Measurements from ENCODE around the gene MCM5.
"Not testable (repeated sequence)": the region's sequence is repeated elsewhere in the genome, so short reads cannot be mapped to it uniquely, and the experiment has no call there.

Gene MCM5
- 123 to 154 reads per million in 2 donors for total RNA-seq

DNA sequence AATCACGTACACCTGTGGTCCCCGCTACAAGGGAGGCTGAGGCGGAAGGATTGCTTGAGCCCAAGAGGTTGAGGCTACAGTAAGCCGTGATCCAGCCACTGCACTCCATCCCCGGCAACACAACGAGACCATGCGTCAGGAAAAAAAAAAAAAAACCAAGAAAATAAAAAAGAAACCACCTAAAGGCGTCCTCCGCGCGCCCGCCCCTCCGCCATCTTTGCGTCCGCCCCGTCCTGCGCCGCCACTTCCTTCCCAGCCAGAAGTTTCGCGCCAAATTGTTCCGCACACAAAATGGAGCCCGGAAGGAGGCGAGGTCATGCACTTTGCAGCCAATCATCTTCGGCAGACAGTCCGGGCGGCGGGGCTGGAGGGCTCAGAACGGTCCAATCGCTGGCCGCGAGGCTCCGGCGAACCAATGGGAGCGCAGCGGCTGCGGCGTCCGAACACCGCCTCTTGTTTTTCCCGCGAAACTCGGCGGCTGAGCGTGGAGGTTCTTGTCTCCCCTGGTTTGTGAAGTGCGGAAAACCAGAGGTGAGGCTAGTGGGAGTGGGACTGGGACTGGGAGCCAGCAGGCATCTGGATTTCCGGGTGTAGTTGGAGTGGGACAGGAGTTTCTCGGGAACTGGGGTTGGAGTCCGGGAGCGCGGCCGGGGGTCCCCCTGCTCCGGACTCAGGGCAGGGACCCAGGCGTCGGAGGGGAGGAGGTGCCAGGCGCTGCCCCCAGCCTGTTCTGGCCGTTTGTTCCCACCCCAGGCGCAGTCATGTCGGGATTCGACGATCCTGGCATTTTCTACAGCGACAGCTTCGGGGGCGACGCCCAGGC, at the start of gene MCM5:
MCM5 (plus strand) TSS at position 463 of the 823 bp plus-strand sequence; CDS start at position 762, 299 bp downstream.
- DNase-seq, result peak; percentile 90

DNA sequence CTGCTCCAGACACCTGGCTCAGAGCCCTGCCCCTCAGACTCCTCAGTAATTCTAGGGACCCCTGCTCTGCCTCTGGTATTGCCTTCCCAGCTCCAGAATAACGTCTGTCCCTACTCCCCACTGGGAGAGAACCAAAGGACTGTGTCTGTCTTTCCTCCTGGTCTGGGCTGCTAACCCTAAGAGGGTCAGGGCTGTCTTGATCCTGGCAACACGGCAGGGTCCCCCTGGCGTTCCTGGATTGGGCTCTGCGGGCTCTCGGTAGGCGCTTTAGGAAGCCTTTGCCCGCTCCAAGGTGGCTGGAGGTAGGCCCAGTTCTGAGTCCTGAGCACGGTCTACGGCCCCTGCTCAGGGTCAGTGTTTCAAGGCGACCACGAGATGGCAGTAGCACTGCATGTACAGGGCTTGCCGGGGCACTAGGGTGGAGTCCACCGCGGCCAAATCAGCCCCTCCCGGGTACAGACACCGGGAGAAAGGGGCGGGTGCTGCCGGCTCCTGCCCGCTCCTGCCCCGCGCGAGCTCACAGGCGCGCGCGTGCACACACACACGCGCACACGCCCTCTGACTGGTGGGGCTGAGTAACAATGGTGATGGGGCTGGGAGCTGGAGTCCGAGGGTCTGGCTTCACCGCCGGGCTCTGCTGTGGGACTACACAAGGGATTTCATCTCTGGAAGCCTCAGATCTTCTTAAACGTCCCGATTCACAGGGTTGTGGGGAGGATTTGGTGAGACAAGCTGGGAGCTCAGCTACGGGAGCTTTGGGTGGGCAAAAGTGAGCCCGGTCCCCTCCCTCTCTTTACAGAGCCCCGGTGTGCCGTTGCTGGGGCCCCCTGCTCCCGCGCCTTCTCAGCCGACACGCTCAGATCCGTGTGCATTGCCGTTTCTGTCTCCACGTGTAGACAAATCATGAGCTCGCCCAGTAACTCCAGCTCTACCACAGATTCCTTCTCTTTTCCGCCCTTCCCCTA, 49.1 kb upstream of the MCM5 start:
- peak; percentile 49 for DNase-seq

DNA sequence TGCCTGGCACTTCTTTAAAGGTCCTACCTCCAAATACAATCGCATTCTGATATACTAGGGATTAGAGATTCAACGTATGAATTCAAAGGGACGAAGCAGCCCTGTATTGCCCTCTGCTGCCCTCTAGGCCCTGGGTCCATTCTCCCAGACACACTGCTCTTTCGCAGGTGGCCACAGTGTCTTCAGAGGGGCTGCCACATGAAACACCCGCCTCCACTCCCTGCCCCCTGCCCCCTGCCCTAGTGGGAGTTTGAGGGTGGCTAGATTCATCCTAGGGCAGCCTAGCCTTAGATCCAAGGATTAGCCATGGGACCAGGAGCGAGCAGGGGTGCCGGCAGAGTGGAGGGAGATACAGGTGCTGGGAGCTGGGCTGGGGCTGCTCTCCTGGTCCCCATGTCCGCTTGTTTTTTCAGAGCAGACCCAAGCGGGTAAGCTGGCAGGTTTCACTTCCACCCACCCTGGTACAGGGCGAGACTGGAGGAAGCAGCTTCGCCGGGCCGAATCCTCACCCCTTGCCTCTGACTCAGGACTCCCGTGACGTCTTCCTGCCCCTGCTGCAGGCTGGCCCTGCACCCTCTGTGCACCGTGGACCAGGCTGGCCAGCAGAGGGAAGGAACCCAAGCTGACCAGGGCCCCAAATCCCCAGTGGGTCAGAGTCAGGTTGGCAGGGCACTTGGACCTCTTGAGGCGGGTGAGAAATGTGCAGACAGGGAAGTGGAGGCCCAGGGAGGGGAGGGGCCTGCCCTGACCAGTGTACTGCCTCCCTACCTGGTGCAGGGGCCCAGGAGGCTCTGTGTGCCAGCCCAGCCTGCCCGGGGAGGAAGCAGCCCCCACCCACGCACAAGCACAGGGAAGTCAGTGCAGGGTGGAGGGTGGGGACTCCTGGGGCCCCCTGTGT, 47.5 kb upstream of the MCM5 start:
- no peak for DNase-seq

DNA sequence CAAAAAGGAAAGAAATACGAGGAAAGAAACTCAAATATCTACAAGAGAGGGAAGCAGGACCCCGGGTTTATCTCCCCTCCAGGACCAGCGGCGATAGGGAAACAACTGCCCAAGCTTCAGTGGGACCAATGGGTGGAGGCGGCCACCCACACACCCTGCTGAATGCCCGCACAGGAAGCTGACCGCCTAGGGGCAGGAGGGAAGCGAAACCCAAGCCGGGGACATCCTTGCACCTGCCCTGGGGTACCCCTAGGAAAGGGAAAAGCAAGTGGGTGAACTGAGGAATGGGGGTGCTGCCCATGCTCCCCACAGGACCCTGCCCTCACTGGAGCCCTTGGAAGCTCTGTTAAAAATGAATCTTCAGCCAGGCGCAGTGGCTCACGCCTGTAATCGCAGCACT, 46.6 kb upstream of the MCM5 start:
- DNase-seq, result no peak

DNA sequence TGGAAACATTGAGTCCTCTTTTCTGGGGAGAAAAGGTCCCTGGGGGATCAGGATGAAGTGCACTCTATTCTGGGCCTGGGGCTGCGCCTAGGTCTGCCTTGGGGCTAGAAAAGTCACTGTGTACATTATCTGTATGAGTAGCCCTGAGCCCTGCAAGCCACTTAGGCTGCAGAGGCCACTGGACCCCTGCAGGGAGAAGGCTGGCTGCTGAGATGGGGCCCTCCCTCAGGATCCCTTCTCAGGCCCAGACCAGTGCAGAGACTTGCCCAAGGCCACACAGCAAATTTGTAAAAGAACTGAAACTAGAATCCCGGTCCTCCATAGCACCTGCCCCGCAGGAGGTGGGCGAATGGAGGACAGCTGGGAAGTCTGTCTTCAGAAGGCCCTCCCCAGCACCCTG, 45.9 kb upstream of the MCM5 start:
- no peak for DNase-seq

DNA sequence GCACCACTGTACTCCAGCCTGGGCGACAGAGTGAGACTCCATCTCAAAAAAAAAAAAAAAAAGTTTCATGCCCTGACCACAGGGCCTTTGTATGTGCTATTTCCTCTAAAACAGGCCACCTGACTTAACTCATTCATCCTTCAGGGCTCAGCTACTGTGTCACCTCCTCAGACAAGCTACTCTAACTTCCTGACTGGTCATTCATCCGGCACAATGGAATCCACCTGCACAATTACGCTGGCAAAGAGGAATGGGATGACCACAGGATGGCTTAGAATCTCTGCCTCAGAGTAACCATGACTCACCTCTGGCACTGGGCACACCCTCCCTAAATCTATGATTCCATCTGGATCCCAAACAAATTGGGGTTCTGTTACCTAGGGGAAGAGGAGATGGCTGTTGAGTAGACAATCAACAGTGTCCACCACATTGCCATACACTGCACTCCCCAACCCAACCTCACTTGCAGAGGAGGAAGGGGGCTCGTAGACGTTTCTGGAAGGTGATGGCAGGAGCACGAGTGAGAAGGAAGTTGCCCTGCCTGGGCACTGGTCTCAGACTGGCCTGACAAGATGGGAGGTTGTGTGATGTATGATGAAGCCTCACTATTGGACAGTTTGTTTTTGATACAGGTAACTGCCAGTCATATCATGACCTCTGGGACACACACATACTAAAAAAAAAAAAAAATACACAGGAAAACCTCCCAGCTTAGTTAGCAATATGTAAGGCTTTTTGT, 41.9 kb upstream of the MCM5 start:
- no peak for DNase-seq

DNA sequence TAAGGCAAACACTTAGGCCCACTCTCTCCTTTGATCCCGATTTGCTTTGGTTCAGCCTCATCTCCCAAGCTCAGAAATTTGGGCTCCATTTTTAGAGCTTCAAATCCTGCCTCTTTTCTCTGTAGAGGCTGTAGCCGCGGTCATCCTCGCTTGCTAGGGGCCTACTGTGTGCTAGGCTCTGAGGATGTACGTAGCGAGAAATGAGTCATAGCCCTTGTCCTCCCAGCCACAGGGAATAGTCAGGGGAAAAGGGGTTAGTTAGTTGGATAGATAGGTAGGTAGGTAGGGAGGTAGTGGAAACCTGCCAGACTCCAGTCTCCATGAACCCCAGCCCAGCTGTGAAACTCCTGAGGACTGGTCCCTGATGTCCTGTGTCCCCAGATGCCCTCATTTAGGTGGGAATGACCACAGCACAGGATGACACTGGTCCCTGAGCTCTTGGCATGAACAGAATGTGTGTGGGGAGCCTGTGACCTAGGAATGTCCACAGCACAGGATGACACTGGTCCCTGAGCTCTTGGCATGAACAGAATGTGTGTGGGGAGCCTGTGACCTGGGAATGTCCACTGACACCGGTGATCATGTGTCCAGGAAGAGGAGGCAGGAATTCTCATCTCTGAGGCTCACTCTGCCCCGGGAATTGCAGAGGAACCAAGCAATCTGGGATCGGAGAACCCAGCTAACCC, 40.4 kb upstream of the MCM5 start:
- DNase-seq, result no peak

DNA sequence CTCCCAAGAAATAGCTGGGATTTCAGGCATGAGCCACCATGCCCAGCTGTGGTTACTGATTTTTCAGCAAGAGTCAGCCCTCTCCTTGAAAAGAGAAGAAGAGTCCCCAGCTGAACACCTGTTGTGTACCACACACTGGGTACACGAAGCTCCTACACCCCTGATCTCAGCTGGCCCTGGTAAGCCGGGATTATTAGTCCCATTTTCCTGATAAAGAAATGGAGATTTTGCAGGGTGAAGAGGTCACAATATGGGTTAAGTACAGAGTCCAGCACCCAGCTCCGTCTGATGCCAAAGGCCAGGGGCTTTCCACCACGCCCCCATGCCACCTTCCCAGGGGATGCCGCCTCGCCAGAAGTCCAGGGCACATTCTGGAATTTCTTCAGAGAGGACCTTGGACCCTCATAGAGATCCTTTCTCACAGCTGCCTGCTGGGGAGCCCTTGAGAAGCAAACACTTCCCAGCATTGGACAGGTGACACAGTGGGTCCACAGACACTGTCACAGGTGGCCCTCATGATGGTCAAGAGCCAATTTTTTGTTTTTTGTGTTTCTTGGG, 38.9 kb upstream of the MCM5 start:
- no peak for DNase-seq

DNA sequence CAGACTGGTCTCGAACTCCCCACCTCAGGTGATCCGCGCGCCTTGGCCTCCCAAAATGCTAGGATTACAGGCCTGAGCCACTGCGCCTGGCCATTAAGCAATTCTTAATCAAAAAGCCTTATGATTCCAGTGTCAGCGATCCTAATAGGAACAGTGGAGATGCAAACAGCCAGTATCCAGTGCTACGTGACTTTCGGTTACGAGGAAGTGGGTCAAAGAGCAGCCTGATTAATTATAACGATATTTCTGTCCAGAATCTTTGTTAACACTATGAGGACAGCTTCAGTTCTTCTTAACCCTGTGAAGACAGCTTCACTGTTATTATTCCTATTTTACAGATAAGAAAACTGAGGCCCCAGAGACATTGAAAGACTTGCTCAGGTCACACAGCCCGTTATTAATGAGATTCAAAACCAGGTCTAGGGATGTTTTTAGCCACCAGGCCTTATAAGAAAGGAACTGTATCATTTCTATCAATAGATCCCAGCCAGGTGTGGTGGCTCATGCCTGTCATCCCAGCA, 36.3 kb upstream of the MCM5 start:
- no peak for DNase-seq

DNA sequence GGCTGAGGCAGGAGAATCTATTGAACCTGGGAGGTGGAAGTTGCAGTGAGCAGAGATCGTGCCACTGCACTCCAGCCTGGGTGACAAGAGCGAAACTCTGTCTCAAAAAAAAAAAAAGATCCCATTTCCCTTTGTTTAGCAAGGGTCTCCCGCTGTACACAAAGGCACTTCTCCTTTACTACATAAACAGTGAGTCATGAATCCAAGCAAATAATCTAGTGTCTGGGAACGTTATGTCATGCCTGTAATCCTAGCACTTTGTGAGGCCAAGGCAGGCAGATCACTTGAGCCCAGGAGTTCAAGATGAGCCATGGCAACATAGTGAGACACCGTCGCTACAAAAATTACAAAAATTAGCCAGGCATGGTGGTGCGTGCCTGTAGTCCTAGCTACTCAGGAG, 35.7 kb upstream of the MCM5 start:
- DNase-seq, result not testable (repeated sequence)

DNA sequence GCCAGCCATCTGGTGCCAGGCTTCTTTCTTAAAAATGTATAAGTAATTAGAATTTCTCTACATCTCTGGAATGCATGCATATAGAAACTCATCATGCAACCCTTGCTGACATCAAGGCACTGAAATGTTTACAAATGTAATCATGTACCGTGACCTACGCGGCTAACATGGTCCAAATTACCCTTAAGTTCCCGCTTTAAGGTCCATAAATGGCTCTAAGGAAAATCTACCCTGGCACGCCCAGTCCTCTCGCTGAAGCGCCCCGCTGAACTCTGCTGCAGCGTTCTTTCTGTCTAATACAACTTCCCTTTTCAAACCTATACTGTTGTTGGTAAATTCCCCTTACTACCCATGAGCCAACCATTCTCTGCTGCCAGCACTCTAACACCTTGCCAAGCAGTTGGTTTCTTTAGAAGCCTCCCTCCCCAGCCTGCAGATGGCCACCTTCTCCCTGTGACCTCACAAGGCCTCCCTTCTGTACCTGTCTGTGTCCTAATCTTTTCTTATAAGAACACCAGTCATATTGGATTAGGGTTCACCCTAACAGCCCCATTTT, 32.5 kb upstream of the MCM5 start:
- no peak for DNase-seq

DNA sequence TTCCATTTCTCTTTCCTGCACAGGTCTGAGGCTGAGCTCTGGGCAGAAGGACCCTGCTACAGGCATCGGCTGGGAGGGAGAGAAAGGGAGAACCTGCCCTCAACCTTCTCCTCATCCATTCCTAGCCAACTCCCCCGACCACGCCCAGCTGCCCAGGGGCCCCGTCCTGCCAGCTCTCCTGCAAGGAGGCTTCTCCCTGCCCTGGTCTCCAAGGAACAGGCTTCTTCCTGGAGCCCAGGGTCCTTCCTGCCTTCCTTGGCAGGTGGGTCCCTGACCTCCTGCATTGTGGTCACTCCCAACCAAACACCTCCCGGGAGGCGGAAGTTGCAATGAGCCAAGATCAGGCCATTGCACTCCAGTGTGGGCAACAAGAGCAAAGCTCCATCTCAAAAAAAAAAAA, 31.6 kb upstream of the MCM5 start:
- DNase-seq, result no peak

DNA sequence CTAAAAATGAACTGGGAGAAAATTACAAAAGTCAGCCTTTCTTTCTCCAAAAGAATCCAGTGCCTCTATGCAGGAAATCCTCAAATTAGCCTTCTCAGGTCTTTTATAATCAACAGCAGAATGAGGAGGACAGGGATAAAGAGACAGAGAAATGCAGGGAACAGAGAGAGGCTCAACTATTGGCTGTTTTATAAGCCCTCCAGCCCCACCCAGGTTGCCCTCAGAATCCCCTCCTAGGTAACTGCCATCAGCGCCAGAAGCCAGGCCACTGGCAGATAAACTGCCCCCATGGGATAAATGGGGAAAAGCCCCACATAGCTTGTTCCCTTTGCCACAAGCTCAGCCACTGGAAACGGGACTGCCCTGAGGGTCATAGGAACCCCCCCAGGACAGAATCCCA, 29.9 kb upstream of the MCM5 start:
- no peak for DNase-seq

DNA sequence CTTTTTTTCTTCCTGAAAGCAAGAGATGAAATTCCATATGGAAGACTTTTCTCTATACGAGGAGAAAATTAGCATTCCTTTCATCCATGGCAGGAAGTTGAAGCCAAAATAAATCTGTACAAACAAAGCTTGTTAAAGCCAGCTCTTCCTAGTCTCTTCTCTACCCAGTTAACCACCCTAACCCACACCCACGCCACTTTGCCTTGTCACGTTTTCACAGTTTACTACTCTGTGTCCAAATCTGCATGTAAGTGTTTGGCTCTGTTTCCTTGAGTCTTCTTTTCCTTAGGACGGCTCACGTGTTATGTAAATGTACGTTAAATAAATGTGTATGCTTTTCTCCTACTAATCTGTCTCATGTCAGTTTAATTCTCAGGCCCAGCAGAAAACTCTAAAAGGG, 26.2 kb upstream of the MCM5 start:
- no peak for DNase-seq

DNA sequence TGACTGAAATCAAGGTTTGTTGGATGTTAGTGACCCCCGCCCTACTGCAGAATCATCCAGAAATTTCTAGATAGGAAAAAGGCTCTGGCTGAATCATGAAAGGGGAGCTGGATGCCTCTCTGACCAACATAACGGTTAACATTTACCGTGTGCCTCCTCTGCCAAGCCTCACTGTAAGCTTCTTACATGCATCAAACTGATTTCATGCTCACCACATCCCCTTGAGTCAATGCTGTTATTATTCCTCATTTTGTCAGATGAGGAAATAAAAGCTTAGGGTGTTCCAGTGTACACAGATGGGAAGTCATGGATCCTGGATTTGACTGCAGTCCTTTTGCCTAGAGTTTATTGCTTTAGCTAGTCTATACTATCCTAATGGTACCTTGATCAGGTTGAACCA, 24.9 kb upstream of the MCM5 start:
- DNase-seq, result no peak

DNA sequence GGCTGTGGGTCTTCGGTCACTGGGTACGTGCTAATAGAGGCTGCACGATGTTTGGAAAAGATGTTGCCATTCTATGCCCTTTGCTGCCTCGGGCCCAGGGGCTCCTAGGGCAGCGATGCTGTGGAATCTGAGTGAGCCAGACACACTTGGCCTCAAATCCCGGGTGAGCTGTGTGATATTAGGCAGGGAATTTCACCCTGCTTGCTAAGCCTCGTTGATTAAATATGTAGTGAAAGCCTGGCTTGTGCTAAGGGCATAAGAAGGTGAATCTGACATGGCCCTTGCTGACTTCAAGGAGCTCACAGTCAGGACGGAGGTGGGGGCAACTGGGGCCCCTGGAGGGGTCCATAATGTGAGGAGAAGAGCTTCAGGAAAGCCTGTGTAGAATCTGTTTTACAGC, 24.4 kb upstream of the MCM5 start:
- DNase-seq, result no peak

DNA sequence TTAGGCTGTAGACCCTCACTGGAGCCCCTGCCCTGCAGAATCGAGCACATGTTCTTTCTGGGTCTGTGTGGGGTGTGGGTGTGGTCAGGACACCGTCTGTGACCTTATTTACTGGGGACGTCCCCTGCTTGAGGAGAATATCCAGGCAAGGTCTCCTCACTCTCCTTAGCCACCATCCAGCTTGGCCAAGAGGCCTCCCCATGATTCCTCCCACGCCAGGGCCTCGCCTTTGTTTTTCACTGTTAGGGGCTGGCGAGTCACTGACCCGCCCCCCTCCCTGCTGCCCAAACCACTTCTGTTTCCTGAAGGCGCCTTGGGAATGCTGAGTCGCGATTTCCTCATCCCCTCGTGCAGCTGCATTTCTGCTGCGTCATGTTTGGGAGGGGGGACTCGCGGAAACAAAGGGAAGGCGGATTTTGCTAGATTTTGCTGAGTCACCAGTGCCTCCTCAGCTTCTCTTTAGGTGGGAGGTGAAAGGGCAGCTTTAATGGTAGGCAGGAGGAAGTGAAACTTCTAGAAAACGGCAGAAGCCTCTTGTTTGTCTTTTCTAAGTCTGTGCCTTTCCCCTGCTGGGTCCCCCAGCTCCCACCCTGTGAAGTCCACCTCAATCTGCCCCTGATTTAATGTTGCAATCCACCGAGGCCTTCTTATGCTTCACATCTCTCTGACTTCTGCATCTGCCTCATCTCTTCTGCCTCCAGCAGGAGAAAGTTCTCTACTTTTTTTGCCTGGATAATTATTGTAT, 23.0 kb upstream of the MCM5 start:
- DNase-seq, result no peak

DNA sequence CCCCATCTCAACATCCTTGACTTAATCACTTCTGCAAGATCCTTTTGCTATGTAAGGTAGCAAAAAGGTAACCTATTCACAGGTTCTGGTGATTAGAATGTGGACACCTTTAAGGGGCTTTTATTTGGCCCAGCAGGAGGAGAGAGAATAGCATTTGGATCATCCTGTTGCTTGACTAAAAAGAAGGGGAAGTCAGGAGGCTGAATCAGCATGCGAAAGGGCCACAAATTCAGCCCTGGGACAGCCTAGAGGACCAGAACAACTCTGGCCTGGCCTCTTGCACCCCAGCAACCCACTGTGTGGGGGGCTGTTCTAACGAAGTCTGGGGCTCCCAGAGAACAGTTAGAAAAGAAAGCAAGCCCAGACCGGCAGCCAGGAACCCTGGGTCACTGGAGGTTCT, 22.2 kb upstream of the MCM5 start:
- DNase-seq, result no peak

DNA sequence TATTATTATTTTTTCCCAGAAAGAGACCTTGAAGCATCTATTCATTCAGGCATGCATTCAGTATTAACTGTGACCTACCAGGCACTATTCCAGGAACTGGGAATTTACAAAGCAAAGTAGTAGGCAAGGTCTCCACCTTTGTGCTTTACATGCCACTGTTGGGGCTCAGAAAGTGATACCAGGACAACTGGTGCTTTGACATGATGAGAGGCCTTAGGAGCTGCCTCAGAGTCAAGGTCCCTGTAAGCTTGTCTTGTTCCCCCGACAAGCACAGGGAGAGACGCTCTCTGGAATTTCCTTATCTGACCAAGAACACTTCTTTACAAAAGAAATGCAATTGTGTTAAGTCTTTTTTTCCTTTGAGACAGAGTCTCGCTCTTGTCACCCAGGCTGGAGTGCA, 21.3 kb upstream of the MCM5 start:
- DNase-seq, result no peak
